ACHN (cell line): ENCODE measurements around the gene GMPR.

Experiments
- DNase-seq: peaks from one replicate; pipeline ENCODE4 v3.0.0-alpha.2; 2015
- in situ Hi-C: cut with HindIII; loops from 2 replicates; pipeline ENCODE4 v1.10.0; 2017; ENCODE audit warnings: low sequenced_read_pairs, low pct_ligation_motif_present, low pct_unique_long_range_greater_than_20kb

GMPR gene

DNA sequence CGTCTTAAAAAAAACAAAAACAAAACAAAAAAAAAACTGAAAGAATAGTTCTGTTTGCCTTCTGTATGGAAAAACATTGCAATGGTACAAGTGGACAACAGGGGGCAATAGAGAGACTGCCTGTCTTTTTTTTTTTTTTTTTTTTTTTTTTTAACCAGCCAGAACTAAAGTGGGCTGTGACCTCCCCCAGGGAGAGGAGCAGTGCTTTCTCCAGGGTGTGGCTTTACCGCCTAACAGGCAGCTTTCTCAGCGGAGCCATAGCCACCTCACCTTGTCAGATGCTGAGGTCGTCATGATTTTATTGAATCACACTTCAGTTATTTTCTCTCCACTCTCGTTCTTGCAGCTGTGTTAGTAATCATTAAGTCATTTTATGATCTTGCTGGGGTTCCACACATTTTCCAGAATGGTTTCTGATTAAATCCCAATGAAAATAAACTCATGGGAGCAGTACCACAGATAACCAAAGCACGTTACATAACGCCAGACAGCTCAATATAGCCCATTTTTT, 78.4 kb downstream of the GMPR start:
- peak; percentile 43 for DNase-seq

GRCh38 chr6:16318538-16318937, 80.2 kb downstream of the GMPR start:
- peak; percentile 32 for DNase-seq
- in situ Hi-C loops = no loop called here

More for the DNA sequence above, 78.4 kb downstream of the GMPR start:
- in situ Hi-C loops = no loop called here

- in situ Hi-C loops = no loop called here
- DNase-seq = no peak
Observed at GRCh38 chr6:16318953-16319720, 80.8 kb downstream of the GMPR start.

DNA sequence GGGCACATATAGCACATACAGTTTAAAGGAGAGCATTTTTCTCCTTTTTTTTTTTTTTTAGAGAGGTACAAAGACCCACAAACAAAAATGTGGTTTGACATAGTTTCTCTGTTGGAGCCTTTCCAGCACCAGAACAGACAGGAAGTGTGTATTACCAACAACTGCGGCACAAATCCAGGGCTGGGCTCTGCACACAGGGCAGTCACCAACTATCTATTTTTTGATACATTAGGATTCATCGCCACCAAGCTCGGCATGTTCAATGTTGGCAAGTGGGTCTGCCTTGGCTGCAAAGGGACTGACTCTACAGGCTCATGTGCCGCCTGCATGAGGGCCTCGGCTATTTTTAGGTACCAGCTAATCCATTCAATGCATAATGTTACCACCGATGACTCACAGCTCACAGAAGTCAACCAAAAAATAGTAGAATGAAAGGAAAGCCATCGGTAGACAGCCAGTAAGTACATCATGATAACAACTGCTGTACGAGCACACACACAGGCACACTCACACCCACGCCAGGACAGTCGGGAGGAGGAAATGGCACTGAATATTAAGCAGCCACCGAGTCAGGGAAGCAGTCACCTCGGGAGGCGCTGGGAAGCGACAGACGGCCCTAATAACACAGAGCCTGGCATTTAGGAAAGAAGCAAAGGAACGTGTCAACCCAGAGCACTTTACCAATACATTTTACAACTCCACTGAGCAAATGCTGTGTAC, 81.6 kb downstream of the GMPR start:
- DNase-seq = peak; percentile 81

DNA sequence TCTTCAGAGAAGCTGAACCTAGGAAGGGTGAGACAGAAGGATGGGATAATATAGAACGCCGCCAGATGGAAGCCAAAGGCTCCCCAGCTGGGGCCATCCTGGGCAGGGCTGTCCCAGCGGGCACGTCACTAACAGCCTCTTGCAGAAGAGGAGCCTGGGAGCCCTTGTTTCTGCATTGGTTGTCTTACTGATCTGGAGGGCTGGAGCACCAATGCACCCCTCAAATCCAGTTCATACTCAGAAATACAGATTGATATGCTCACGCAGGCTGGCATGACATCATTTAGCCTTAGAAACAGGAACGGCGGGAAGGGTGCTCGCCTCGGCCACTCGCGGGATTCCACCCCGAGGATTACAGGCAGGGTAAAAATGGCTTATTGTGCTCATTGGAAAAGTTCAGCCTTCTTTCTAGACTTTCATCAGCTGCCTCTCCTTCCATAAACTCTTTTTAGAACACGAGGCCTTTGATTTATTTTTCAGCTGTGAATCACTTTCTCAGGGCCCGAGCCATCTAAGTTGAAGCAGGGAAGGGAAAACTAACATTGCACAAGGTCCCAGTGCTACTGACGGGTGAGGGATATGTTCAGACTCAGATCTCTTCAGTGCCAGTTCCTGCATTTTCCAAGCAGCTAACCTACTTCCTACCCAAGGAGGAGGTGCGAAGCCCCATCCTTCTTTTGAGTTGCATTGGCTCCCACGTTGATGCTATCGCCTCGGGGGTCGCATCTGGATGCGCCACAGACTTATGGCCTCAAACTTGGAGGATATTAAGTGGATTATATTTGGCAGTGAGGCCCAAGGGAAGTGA, 82.3 kb downstream of the GMPR start:
- in situ Hi-C loops = no loop called here
- no peak for DNase-seq

More for the DNA sequence above, 81.6 kb downstream of the GMPR start:
- in situ Hi-C loops = no loop called here

- in situ Hi-C loops = no loop called here
Observed at GRCh38 chr6:16321341-16321710, 82.9 kb downstream of the GMPR start.

GRCh38 chr6:16321826-16322225, 83.4 kb downstream of the GMPR start:
- in situ Hi-C loops = no loop called here
- no peak for DNase-seq

More at GRCh38 chr6:16321341-16321710, 82.9 kb downstream of the GMPR start:
- DNase-seq = no peak

- peak; percentile 70 for DNase-seq
- in situ Hi-C loops = no loop called here
Observed at GRCh38 chr6:16322666-16323312, 84.4 kb downstream of the GMPR start.

GRCh38 chr6:16324184-16324583, 85.8 kb downstream of the GMPR start:
- in situ Hi-C loops = no loop called here
- no peak for DNase-seq

- in situ Hi-C loops = no loop called here
- DNase-seq = no peak
Observed at GRCh38 chr6:16324606-16325225, 86.3 kb downstream of the GMPR start.

DNA sequence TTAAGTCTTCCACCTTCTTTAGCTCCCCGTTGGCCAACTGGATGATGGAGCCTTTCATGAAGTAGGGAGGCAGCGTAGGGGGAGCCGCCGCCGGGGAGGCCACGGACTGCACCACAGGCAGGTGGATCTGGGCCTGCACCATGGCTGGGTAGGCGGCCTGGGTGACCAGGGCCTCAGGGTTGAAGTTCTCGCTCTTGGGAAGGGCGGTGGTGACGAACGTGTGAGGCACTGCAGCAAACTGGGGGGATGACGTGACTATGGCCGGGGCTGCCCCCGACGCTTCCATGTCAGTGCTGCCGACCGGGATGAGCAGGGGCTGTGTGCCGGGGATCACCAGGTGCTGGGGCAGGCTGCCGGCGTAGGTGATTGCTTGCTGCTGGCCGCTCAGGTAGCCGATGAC, 88.1 kb downstream of the GMPR start:
- in situ Hi-C loops = no loop called here
- DNase-seq = no peak

DNA sequence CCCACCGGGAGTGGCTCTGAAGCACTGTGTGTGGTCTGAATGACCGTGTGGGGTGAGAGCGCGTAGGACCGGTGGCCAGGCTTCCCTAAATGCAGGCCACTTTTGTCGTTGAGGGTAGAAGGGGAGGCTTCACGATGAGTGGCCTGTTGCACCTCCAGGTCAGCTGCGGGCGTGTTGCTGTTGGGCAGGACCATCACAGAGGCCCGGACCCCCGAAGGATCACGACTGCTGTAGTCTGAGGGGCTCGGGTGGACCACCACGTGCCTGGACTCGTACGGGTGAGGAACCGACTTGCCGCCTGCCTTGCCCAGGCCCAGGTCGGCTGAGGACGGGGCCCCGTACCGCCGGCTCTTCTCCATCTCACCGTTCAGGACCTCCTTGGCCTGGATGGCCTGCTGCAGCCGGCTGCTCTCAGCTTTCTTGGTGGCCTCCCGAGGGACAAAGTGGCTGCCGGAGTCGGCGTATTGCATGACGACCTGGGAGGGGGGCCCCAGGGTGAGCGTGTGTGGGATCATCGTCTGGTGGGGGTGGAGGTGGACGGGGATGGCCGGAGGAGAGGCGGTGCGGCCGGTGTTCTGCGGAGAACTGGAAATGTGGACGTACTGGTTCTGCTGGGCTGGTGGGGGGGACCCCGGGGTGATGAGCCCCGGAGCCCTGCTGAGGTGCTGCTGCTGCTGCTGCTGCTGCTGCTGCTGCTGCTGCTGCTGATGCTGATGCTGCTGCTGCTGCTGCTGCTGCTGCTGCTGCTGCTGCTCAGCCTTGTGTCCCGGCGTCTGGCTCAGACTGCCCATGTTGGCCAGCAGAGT, 88.8 kb downstream of the GMPR start:
- in situ Hi-C loops = no loop called here
- DNase-seq = no peak

- in situ Hi-C loops = no loop called here
- DNase-seq = no peak
Observed at GRCh38 chr6:16327777-16328325, 89.5 kb downstream of the GMPR start.

GRCh38 chr6:16329233-16329632, 90.8 kb downstream of the GMPR start:
- in situ Hi-C loops = no loop called here
- DNase-seq = no peak

DNA sequence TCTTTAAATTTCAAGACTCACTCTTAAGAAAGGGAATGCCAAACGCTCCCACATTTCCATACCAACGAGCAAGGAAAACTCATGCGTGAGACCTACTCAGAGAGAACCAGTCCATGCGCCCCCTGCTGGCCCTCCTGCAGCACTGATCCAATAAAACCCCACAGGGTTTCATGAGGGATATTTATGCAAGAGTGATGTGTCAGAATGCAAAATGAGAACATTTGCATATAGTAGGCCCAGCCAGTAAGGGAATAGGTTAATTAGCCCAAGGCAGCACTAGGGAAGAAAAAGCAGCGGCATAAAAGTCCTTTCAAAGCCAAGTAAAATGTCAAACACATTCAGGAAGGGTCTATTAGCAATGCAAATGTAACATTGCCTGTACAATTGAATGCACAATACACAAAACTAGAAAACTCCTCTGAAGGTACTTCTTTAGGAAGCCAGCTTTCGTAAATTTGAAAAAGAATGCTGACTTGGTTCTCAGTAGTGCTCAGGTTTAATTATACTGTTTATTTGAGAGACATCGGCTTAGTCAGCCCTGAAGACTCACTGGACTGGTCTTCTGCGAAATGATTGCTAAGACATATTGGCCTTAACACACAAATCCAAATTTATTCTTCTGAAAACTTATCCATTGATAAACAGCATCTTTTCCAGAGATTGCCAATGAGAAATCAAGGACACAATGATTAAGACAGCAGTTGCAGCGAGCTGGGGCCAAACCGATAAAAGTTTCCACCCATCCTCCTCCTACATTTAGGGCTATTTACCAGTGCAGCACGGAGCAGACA, 93.2 kb downstream of the GMPR start:
- in situ Hi-C loops = no loop called here
- peak; percentile 60 for DNase-seq

DNA sequence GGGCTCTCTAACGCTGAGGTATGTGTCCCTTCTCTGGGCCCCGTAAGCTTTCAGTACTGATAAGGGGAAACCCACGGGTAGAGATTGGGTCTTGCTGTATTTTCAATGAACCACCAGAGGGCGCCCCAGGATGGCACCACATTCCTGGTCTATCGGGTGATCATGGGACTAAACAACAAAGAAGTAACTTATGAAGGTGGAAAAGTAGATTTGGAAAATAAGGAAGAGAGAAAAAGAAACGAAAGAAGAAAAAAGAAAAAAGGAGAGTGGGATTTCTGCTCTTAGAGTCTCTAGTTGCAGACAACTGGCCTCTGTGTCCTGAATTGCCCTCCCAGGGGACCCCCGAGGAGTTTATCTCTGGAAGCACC, 93.8 kb downstream of the GMPR start:
- peak; percentile 69 for DNase-seq
- in situ Hi-C loops = no loop called here
